ENCODE data around the gene LRSAM1.
A peak's percentile ranks its signal among the peaks of the same experiment; 100 is the strongest.

Gene LRSAM1

GRCh38 chr9:127500399-127500798, 49.1 kb downstream of the LRSAM1 start:
- no peak for DNase-seq

DNA sequence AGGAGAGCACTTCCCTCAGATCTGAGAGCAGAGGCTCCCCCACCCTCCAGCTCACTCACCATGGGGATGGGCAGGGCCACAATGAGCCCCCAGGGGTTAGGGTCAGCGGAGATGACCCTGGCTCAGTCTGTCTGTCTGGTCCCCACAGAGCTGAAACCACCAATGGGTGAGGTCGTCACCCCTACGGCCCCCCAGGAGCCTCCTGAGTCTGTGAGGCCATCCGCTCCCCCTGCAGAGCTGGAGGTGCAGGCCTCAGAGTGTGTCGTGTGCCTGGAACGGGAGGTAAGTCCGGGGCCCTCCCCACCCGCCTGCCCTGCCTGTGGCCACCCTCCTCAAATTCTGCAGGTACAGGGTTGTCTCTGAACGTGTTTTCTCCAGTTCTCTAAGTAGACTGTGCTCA, 49.6 kb downstream of the LRSAM1 start:
- DNase-seq = no peak

- DNase-seq = no peak
Observed at GRCh38 chr9:127501821-127502343, 50.6 kb downstream of the LRSAM1 start.

GRCh38 chr9:127502706-127503378, 51.5 kb downstream of the LRSAM1 start:
- no peak for DNase-seq

DNA sequence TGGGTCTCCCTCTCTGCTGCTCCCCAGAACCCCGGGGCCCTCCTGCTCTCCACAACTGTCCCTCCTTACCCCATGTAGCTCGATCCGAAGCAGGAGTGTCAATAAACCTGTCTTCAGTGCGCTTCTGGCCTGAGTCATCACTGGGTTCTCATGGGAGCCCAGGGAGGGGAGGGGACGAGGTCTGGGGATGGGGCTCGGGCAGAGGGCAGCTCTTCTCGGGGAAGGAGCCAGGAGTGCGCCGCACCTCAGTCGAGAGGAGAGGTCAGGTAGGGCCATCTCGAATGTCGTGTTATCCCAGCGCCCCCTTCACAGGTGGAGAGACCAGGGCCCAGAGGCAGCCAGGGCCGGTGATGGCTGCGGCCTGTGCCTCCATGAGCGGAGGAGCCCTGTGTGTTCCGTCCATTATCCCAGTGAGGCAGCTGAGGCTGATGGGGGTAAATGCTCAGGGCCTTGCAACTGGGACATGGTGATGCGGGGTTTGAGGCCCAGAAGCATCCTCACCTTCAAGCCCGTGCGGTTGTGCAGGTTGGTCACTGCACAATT, 52.1 kb downstream of the LRSAM1 start:
- no peak for DNase-seq

- DNase-seq = peak; percentile 74
Observed at GRCh38 chr9:127503947-127504886, 52.9 kb downstream of the LRSAM1 start.

- no peak for DNase-seq
Observed at GRCh38 chr9:127504887-127505251, 53.6 kb downstream of the LRSAM1 start.

GRCh38 chr9:127505396-127506116, 54.2 kb downstream of the LRSAM1 start:
- no peak for DNase-seq

- DNase-seq = no peak
Observed at GRCh38 chr9:127506117-127506813, 55.0 kb downstream of the LRSAM1 start.

DNA sequence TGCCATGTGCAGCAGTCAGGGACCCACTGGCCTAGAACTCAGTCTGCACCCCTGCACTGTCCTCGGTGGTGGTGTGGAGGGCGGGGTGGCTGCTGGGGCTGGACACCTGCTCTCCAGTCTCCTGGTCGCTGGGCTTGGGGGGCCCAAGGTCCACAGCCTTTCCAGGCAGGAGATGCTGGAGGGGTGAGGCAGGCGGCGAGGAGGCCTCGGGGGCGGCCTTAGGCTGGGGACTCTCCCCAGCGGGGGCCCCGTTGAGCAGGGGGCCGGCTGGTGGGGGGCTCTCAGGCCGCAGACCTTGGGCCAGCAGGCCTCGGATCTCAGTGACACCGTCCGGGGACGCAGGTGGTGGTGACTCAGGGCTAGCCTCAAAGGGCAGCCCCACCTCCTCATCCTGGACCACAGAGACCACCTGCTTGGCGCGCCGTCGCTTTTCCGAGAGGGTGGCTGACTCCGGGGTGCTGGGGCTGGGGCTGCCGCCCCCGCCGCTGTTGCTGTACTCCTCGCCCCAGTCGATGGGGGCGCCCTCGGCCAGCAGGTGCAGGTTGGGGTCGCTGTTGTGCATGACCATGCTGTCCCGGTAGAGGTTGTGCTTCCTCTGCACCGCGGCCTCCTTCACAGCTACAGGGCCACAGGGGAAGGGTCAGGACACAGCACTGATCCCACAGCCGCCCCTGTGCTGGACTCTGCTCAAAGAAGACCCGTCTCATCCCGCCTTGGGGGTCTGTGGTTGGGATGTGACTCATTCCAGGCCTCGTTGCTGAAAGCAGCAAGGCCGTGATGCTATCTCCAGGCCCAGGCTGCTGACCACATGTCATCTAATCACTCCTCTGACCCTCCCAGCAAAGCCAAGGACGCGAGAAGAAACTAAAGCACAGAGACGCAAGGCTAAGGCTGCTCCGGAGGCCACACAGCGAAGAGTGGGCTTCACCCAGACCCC, 55.8 kb downstream of the LRSAM1 start:
- no peak for DNase-seq

DNA sequence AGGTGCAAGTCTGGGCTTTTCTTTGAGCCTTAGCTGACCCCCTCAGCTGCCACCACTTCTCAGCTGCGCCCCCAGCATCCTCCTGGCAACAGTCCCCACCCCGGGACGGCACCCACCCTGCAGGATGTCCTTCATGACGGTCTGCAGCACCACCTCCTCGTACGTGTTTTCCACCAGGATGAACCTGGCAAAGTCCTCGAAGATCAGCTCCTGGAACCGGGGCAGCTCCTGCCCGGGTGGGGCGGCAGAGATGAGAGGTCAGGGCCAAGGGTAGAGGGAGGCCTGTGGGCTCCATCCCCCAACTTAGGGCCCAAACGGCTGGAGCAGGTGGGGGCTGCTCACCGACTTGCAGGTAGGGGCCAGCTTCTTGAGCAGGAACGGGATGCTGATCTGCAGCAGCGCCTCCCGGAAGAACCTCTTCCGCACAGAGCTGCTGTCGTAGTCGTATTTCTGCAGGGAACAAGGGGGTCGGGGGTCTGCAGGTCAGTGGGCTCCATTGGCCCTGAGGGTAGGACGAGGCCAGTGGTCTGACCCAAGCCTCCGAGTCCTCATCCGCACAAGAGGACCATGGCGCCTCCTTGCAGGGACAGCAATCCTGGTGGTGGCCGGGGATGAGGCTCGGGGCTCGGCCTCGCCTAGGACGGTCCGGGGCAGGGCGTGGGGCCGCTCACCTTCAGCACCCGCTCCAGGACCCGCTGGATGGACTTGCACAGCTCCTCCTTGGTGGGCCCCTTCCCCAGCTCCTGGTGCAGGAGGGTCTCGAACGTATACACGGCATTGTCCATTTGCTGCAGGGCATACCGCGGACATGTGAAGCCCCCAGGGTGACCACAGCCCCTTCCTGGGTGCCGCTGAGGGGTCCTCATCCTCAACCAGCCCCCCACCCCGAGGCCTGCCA, 56.7 kb downstream of the LRSAM1 start:
- DNase-seq = no peak

DNA sequence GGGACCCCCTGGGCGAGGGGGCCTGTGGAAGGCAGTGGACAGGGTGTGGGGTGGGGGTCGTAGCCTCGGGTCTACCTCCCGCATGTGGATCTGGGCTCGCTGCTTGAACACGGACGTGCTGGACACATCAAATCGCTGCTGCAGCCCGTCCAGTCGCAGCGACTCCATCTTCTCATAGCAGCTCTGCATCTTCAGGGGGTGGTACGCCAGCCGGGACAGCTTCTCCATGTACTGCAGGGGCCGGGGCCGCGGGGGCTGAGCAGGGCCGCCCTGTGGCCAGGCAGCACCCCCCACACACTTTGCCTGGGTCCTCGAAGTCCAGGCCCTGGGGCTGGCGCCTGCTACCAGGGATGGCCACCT, 57.6 kb downstream of the LRSAM1 start:
- DNase-seq = no peak

DNA sequence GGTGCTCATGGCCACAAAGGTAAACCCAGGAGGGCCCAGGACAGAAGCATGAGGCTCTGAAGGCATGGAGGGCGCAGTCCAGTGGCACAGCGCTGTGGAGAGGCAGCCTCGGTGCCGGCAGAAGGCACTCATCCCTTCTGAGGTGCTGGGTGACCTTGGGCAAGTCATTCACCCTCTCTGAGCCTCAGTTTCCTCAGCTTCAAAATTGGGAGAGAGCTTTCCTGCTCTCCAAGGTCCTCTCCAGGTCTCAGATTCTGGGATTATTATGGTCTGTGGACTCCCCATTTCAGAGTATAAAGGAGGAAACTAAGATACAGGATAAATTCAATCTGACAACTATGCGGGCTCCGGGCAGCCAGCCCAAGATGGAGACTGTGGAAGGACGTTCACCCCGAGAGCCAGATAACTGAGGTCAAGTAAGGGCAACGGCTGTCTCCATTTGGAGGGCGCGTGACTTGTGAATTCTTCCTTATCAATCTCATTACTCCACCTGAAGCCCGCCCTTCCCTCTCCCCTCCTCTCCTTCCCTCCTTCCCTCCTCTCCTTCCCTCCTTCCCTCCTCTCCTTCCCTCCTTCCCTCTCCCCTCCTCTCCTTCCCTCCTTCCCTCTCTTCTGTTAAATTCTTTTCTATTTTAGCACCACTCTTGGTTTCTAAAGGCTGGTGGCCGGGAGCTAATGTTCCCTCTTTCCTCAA, 58.1 kb downstream of the LRSAM1 start:
- DNase-seq = no peak

DNA sequence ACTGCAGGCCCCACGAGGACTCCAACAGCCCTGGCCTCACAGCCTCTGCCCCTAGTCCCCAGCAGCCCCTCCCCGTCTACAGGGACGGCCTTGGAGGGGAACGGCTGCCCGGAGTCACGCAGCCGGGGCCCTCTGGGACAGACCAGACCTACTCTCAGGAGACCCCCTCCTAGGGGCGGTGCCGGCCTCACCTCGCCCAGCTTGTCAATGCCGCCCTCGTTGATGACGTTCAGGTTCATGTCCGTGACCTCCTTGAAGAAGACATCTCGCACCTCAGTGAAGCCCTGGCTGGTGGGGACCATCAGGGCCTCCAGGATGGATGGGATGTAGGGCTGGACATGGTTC, 58.6 kb downstream of the LRSAM1 start:
- no peak for DNase-seq

- no peak for DNase-seq
Observed at GRCh38 chr9:127514468-127514867, 63.2 kb downstream of the LRSAM1 start.

DNA sequence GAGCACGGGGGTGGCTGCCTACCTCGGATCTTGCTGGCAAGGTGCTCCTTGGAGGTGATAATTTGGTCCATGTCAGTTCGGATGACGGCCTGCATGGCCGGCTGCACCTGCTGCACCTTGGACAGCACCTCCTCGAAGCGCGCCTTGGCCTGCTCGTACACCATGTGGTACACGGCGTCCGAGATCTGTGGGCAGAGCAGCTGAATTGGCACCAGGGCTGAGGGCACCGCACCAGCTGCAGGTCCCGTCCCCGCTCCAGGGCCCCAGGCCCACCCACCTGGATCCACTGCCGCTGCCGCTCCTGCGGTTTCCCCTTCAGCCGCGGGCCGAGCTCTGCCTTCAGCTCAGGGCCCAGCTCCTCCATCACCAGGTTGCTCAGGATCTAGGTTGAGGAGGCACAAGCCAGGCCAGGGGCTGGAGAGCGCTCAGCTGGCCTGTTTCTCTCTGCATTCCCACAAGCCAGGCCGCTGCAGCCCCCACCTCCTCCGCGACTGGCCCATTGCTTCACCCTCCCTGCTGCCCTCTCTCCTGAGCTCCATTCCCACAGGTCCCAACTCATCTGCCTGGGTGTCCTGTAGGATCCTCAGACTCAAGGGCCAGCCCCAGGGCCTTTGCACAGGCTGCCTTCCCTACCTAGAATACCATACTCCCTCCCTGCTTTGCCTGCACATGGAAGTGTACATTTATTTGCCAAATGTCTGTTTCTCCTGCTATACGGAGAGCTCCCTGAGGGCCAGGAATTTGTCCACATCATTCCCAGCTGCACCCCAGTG, 65.7 kb downstream of the LRSAM1 start:
- DNase-seq = no peak

GRCh38 chr9:127517620-127518019, 66.3 kb downstream of the LRSAM1 start:
- no peak for DNase-seq

DNA sequence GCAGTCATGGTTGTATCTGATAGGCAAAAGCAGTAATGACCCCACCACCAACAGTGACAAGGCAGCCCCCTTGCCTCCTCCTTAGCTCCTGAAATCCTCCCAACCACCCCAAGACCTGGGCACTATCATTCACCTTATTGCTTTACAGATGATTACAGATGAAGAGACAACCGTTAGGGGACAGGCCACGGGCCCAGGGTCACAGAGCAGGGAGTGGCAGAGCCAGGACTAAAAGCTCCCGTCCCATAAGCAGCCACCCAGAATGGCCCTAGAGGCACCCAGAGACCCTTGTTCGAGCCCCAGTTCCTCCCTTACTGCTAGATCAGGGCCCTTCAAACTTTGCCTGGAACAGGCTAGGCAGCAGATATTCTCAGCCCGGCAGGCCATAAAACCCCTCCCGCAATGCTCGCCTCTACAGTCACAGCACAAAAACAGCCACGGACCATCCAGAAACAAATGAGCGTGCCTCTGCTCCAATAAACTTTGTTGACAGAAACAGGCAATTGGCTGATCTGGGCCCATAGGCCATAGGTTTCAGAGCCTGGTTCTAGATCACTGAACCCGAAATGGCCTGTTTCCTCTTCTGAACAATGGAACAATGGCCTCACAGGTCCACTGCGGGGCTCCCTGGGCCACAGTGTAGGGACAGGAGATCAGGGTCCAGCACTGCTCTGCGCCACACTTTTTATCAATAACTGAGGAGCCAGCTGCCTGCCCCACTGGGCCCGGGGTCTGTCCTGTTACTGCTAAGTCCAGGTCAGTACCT, 67.0 kb downstream of the LRSAM1 start:
- no peak for DNase-seq

Measured in effector CD4-positive, alpha-beta T cell (primary cell).